PC-3 (cell line): ENCODE measurements around the gene RFX7.

Experiments used
- CTCF ChIP-seq: fragments of 300-600 bp; sonication (generic); conservative IDR thresholded peaks from 2 replicates; pipeline ENCODE4 v1.5.1; 2017; ENCODE audit warnings: antibody characterized with exemption, low read depth, mild to moderate bottlenecking, low read length
- EZH2 ChIP-seq: fragments of 300-600 bp; sonication (generic); IDR thresholded peaks from one replicate; pipeline ENCODE4 v1.6.1; 2017; ENCODE audit warnings: antibody characterized with exemption, mild to moderate bottlenecking, low read length; ENCODE audit not compliant: unreplicated experiment
- EZH2phosphoT487 ChIP-seq: fragments of 300-600 bp; sonication (generic); IDR thresholded peaks from 2 replicates; pipeline ENCODE4 v1.6.1; 2018; ENCODE audit warnings: mild to moderate bottlenecking, antibody characterized with exemption, low read length, borderline replicate concordance

- TF ChIP-seq EZH2 (no peak), CTCF (no peak), EZH2phosphoT487 (no peak)
Measured at GRCh38 chr15:56042982-56043980, 200.4 kb downstream of the RFX7 start.
